ENCODE results near the gene ABCC4. TPM values are rescaled to one million over a fixed set of nuclear protein-coding genes. Genes with fewer than 3 reads are reported as not detected.

The ABCC4 gene
- total RNA-seq, 1 donor from 2014 or later, result 4.0 TPM

DNA sequence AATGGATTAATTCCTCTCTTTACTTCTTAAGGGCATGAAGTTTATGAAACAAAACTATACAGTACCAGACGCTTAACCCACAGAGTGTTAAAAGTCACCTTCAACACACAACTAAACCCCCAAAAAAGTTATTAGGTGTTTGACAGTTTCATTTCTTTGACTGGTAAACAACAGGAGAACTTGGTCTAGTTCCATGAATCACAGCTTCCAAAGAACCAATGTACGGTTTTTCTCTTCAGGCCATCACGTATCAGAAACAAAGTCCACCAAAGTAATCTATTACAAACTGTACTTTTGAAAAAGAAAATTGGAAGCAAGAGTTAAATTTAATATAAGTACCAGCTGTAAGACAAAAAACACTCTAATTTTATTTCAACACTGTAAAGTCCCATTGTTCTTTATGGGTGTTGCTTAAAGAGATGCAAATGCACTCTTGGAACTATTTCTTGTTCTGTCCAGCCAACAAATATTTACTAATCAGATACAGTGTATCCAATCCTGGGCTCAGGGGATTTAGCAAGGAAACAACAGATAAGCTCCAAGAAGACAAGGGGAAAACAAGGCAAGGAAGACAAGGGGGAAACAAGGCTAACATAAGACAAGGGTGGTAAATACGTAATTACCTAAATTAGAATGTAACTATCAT lies 149.2 kb downstream of the ABCC4 start:
- Mint-ChIP-seq H3K9me3 (ENCODE audit: unreplicated experiment) (no peaks in the 10 kb centered on the region), H3K36me3 (ENCODE audit: unreplicated experiment) (peaks cover 1% of the 10 kb centered on the region), H3K4me1 (ENCODE audit: unreplicated experiment) (peaks cover 5% of the 10 kb centered on the region), H3K27ac (ENCODE audit: unreplicated experiment) (no peak overlapping the region), H3K4me3 (ENCODE audit: unreplicated experiment) (no peak overlapping the region), H3K27me3 (ENCODE audit: unreplicated experiment) (no peaks in the 10 kb centered on the region)
- DNase-seq (ENCODE audit: extremely low spot score, unreplicated experiment), result no peak
- TF ChIP-seq, protein P1, sequence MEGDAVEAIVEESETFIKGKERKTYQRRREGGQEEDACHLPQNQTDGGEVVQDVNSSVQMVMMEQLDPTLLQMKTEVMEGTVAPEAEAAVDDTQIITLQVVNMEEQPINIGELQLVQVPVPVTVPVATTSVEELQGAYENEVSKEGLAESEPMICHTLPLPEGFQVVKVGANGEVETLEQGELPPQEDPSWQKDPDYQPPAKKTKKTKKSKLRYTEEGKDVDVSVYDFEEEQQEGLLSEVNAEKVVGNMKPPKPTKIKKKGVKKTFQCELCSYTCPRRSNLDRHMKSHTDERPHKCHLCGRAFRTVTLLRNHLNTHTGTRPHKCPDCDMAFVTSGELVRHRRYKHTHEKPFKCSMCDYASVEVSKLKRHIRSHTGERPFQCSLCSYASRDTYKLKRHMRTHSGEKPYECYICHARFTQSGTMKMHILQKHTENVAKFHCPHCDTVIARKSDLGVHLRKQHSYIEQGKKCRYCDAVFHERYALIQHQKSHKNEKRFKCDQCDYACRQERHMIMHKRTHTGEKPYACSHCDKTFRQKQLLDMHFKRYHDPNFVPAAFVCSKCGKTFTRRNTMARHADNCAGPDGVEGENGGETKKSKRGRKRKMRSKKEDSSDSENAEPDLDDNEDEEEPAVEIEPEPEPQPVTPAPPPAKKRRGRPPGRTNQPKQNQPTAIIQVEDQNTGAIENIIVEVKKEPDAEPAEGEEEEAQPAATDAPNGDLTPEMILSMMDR (IDR thresholded peaks at IDR 0.05), result no peak

DNA sequence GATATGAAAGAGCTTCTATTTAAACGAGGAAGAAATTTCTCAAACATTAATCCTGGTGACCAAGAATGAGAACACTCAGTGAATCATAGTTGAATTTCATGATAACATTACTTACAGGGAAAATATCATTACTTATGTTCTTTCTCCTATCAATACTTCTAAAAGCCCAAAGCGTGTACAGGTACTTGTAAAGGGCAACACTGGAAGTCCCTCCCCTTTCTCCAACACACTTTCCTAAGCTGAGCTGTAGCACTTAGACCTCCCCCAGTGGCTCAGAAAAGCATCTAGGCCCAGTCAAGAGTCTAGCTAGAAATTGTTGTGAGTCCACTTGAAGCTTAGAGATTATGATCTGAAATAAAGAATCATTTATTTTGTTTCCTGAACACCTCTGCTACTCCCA lies 150.7 kb downstream of the ABCC4 start:
- H3K4me1 Mint-ChIP-seq (ENCODE audit: unreplicated experiment), result peaks cover 5% of the 10 kb centered on the region
- H3K27me3 Mint-ChIP-seq (ENCODE audit: unreplicated experiment), result no peaks in the 10 kb centered on the region
- H3K36me3 Mint-ChIP-seq (ENCODE audit: unreplicated experiment), result peaks cover 1% of the 10 kb centered on the region
- DNase-seq (ENCODE audit: extremely low spot score, unreplicated experiment), result no peak
- H3K4me3 Mint-ChIP-seq (ENCODE audit: unreplicated experiment), result no peak overlapping the region
- TF ChIP-seq, protein P1 (IDR thresholded peaks at IDR 0.05), result no peak
- H3K27ac Mint-ChIP-seq (ENCODE audit: unreplicated experiment), result no peak overlapping the region
- H3K9me3 Mint-ChIP-seq (ENCODE audit: unreplicated experiment), result no peaks in the 10 kb centered on the region

DNA sequence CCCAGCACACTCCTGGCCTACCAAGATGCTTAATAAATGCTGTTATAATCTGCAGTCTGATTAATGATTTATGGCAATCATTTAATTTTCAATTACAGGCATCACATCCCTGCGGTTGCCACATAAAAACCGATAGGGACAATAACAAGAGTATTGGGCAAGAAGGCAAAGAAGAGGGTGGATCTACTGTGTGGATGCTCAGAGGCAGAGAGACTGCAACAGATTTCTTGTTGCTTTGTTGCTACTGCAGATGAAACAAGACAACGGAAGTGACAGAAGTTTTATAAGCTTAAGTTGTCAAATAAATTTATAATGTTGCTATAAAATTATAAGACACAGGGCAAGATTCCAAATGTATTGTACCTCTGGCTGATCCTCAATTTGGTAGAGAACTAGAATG lies 154.8 kb downstream of the ABCC4 start:
- DNase-seq (ENCODE audit: extremely low spot score, unreplicated experiment), result no peak
- Mint-ChIP-seq H3K4me1 (ENCODE audit: unreplicated experiment) (peaks cover 5% of the 10 kb centered on the region), H3K9me3 (ENCODE audit: unreplicated experiment) (peaks cover 3% of the 10 kb centered on the region), H3K36me3 (ENCODE audit: unreplicated experiment) (peaks cover 3% of the 10 kb centered on the region), H3K4me3 (ENCODE audit: unreplicated experiment) (no peak overlapping the region), H3K27ac (ENCODE audit: unreplicated experiment) (no peak overlapping the region), H3K27me3 (ENCODE audit: unreplicated experiment) (no peaks in the 10 kb centered on the region)
- TF ChIP-seq, protein P1 (IDR thresholded peaks at IDR 0.05), result no peak

DNA sequence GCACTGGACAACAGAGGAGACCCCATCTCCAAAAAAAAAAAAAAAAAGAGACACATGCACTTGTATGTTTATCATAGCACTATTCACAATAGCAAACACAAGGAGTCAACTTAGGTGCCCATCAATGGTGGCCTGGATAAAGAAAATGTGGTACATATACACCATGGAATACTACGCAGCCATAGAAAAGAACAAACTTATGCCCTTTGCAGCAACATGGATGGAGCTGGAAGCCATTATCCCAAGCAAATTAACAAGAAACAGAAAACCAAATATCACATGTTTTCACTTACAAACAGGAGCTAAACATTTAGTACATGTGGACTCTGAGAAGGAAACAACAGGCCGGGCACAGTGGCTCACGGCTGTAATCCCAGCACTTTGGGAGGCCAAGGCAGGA lies 155.7 kb downstream of the ABCC4 start:
- Mint-ChIP-seq H3K36me3 (ENCODE audit: unreplicated experiment) (peaks cover 2% of the 10 kb centered on the region), H3K9me3 (ENCODE audit: unreplicated experiment) (peaks cover 3% of the 10 kb centered on the region), H3K27ac (ENCODE audit: unreplicated experiment) (no peak overlapping the region), H3K27me3 (ENCODE audit: unreplicated experiment) (no peaks in the 10 kb centered on the region), H3K4me3 (ENCODE audit: unreplicated experiment) (no peak overlapping the region), H3K4me1 (ENCODE audit: unreplicated experiment) (peaks cover 5% of the 10 kb centered on the region)
- DNase-seq (ENCODE audit: extremely low spot score, unreplicated experiment), result no peak
- TF ChIP-seq, protein P1 (IDR thresholded peaks at IDR 0.05), result no peak

DNA sequence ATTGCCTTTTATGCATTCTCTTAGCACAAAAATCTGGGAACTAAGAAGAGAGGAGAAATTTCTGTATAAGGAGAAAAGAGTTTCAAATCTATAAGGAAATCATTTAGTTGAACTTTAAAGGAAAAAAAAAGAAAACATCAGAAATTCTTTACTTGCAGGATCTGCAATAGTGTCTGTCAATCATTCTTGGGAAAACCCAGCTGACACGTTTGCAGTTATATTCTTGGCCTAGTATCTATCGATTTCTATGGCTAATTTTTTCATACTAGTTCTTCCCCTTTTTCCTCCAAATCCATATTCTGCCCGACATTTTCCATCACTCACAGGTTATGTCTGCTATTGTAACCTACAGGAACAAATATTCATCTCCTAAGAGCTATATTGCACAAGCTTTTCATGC lies 160.7 kb downstream of the ABCC4 start:
- H3K27ac Mint-ChIP-seq (ENCODE audit: unreplicated experiment), result no peak overlapping the region
- H3K9me3 Mint-ChIP-seq (ENCODE audit: unreplicated experiment), result peaks cover 3% of the 10 kb centered on the region

More for the DNA sequence above, 160.7 kb downstream of the ABCC4 start:
- TF ChIP-seq, protein P1 (IDR thresholded peaks at IDR 0.05), result no peak
- H3K27me3 Mint-ChIP-seq (ENCODE audit: unreplicated experiment), result no peaks in the 10 kb centered on the region
- H3K36me3 Mint-ChIP-seq (ENCODE audit: unreplicated experiment), result peaks cover 2% of the 10 kb centered on the region
- peaks cover 15% of the 10 kb centered on the region for H3K4me1 Mint-ChIP-seq (ENCODE audit: unreplicated experiment)
- no peak for DNase-seq (ENCODE audit: extremely low spot score, unreplicated experiment)
- H3K4me3 Mint-ChIP-seq (ENCODE audit: unreplicated experiment), result no peak overlapping the region

Measured in osteocyte (in vitro differentiated cells).